Loucy (cell line): ENCODE data around the gene RAB11FIP5.
"Not testable (repeated sequence)": the region's sequence is repeated elsewhere in the genome, so short reads cannot be mapped to it uniquely, and the experiment has no call there.

Experiments
- H2AFZ ChIP-seq: fragments of 200-600 bp; sonication (generic); 2 replicates; pipeline ENCODE4 v1.6.0; 2016; ENCODE audit warnings: antibody characterized with exemption, mild to moderate bottlenecking, low read length, moderate library complexity
- H3F3A ChIP-seq: fragments of 200-600 bp; 2 replicates; pipeline ENCODE4 v1.6.0; 2016; ENCODE audit warnings: antibody characterized with exemption, low read depth, mild to moderate bottlenecking
- H3K27me3 ChIP-seq: fragments of 200-600 bp; sonication (generic); 2 replicates; pipeline ENCODE4 v1.6.1; 2014; ENCODE audit warnings: low read length, mild to moderate bottlenecking; ENCODE audit not compliant: insufficient read depth, poor library complexity, severe bottlenecking
- H3K36me3 ChIP-seq: fragments of 200-600 bp; sonication (generic); 2 replicates; pipeline ENCODE4 v1.6.1; 2016; ENCODE audit warnings: low read length; ENCODE audit not compliant: insufficient read depth
- H3K4me1 ChIP-seq: fragments of 200-600 bp; sonication (generic); 2 replicates; pipeline ENCODE4 v1.5.1; 2014; ENCODE audit warnings: low read length, mild to moderate bottlenecking; ENCODE audit not compliant: insufficient read depth, poor library complexity, severe bottlenecking
- H3K4me2 ChIP-seq: fragments of 200-600 bp; sonication (generic); 2 replicates; pipeline ENCODE4 v1.6.0; 2014; ENCODE audit warnings: antibody characterized with exemption, low read length, low read depth, mild to moderate bottlenecking; ENCODE audit not compliant: poor library complexity, severe bottlenecking
- H3K4me3 ChIP-seq: fragments of 200-600 bp; sonication (generic); 2 replicates; pipeline ENCODE4 v1.5.1; 2014; ENCODE audit warnings: low read length, mild to moderate bottlenecking, mixed read lengths; ENCODE audit not compliant: poor library complexity, severe bottlenecking
- H3K79me2 ChIP-seq: fragments of 200-600 bp; sonication (generic); 2 replicates; pipeline ENCODE4 v1.6.1; 2014; ENCODE audit warnings: low read length; ENCODE audit not compliant: insufficient read depth
- H3K9ac ChIP-seq: fragments of 200-600 bp; sonication (generic); 2 replicates; pipeline ENCODE4 v1.6.0; 2014; ENCODE audit warnings: mild to moderate bottlenecking, low read depth, low read length, moderate library complexity; ENCODE audit not compliant: poor library complexity, severe bottlenecking
- H3K9me2 ChIP-seq: fragments of 200-600 bp; sonication (generic); replicated peaks from 2 replicates; pipeline ENCODE4 v1.6.1; 2016; ENCODE audit warnings: low read depth, low read length, mixed read lengths
- H3K9me3 ChIP-seq: fragments of 200-600 bp; sonication (generic); 2 replicates; pipeline ENCODE4 v1.6.1; 2014; ENCODE audit warnings: mild to moderate bottlenecking, antibody characterized with exemption, low read length, low read depth; ENCODE audit not compliant: insufficient read depth
- H4K20me1 ChIP-seq: fragments of 200-600 bp; sonication (generic); 2 replicates; pipeline ENCODE4 v1.6.0; 2014; ENCODE audit warnings: antibody characterized with exemption, low read length, mild to moderate bottlenecking; ENCODE audit not compliant: insufficient read depth, poor library complexity, severe bottlenecking
- EZH2phosphoT487 ChIP-seq: fragments of 200-600 bp; IDR thresholded peaks from 2 replicates; pipeline ENCODE4 v1.6.1; 2018; ENCODE audit warnings: antibody characterized with exemption, mild to moderate bottlenecking, moderate library complexity, borderline replicate concordance
- TF ChIP-seq, protein P1 (sequence below): fragments of 200-600 bp; sonication (generic); conservative IDR thresholded peaks from 2 replicates; pipeline ENCODE4 v1.5.1; 2014; ENCODE audit warnings: mild to moderate bottlenecking, antibody characterized with exemption, low read length

The RAB11FIP5 gene

DNA sequence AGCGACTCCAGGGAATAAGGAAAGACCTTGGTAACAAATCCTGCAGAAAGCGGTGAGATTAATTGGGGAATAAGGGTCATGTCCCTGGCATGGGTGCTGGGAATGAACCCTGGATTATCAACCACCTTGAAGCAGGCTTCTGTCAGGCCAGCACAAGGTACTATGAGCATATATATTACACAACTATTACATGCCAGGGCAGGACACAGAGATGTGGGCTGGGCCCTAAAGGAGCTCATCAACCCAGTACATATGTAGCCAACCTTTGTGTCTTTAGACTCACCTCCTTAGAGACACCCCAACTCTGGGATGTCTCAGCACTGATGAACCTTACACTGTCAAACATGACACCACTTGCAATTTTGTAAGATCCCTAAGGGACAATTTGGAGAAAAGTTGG is 44.6 kb downstream of the RAB11FIP5 start:
- peaks cover 43% of the 10 kb centered on the region for H4K20me1 ChIP-seq
- H3K9me3 ChIP-seq = no peaks in the 10 kb centered on the region
- H3K4me2 ChIP-seq = peak overlapping the region; percentile 96
- H3K4me1 ChIP-seq = peaks cover 44% of the 10 kb centered on the region
- peaks cover 77% of the 10 kb centered on the region for H3K79me2 ChIP-seq
- H3K36me3 ChIP-seq = no peaks in the 10 kb centered on the region
- peak overlapping the region; percentile 85 for H3K4me3 ChIP-seq
- H3F3A ChIP-seq = no peaks in the 10 kb centered on the region
- no peaks in the 10 kb centered on the region for H3K27me3 ChIP-seq
- TF ChIP-seq EZH2phosphoT487 = no peak
- TF ChIP-seq, protein P1, sequence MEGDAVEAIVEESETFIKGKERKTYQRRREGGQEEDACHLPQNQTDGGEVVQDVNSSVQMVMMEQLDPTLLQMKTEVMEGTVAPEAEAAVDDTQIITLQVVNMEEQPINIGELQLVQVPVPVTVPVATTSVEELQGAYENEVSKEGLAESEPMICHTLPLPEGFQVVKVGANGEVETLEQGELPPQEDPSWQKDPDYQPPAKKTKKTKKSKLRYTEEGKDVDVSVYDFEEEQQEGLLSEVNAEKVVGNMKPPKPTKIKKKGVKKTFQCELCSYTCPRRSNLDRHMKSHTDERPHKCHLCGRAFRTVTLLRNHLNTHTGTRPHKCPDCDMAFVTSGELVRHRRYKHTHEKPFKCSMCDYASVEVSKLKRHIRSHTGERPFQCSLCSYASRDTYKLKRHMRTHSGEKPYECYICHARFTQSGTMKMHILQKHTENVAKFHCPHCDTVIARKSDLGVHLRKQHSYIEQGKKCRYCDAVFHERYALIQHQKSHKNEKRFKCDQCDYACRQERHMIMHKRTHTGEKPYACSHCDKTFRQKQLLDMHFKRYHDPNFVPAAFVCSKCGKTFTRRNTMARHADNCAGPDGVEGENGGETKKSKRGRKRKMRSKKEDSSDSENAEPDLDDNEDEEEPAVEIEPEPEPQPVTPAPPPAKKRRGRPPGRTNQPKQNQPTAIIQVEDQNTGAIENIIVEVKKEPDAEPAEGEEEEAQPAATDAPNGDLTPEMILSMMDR = no peak
- no peaks in the 10 kb centered on the region for H3K9me2 ChIP-seq
- peak overlapping the region; percentile 92 for H3K9ac ChIP-seq
- no peak overlapping the region for H2AFZ ChIP-seq

- H3K4me1 ChIP-seq = peaks cover 44% of the 10 kb centered on the region
- peaks cover 81% of the 10 kb centered on the region for H3K79me2 ChIP-seq
- no peak overlapping the region for H3K9ac ChIP-seq
- TF ChIP-seq EZH2phosphoT487 = no peak
- TF ChIP-seq, protein P1 = no peak
- no peaks in the 10 kb centered on the region for H3K9me2 ChIP-seq
- peak overlapping the region; percentile 7 for H3K4me2 ChIP-seq
- no peaks in the 10 kb centered on the region for H3K27me3 ChIP-seq
- H3K4me3 ChIP-seq = no peak overlapping the region
- peaks cover 43% of the 10 kb centered on the region for H4K20me1 ChIP-seq
- no peaks in the 10 kb centered on the region for H3K9me3 ChIP-seq
- H3F3A ChIP-seq = no peaks in the 10 kb centered on the region
- no peak overlapping the region for H2AFZ ChIP-seq
- no peaks in the 10 kb centered on the region for H3K36me3 ChIP-seq
Observed at GRCh38 chr2:73067043-73067442, 45.7 kb downstream of the RAB11FIP5 start.

DNA sequence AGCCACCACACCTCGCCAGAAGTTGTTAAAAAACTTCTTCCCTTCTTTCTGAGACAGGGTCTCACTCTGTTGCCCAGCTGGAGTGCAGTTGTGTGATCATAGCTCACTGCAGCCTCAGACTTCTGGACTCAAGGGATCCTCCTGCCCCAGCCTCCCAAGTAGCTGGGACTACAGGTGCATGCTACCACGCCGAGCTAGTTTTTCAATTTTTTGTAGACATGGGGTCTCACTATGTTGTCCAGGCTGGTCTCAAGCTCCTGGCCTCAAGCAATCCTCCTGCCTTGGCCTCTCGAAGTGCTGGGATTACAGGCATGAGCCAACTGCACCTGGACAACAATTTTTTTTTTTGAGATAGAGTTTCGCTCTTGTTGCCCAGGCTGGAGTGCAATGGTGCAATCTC is 47.7 kb downstream of the RAB11FIP5 start:
- H3K9me3 ChIP-seq, H3K4me3 ChIP-seq, H3K9me2 ChIP-seq, H2AFZ ChIP-seq, H3K9ac ChIP-seq, H3K4me2 ChIP-seq, H3F3A ChIP-seq, H3K27me3 ChIP-seq, H3K36me3 ChIP-seq: not testable (repeated sequence)
- Histone ChIP-seq H4K20me1 (peaks cover 38% of the 10 kb centered on the region), H3K79me2 (peaks cover 79% of the 10 kb centered on the region), H3K4me1 (peaks cover 44% of the 10 kb centered on the region)
